Measurements from ENCODE around the gene LCN12.
"Not testable (repeated sequence)": the region's sequence is repeated elsewhere in the genome, so short reads cannot be mapped to it uniquely, and the experiment has no call there.

The LCN12 gene

GRCh38 chr9:136985027-136985602 lies 33.0 kb downstream of the LCN12 start:
- no peak for FAIRE-seq
- DNase-seq (ENCODE audit: insufficient read length, low spot score) = no peak

GRCh38 chr9:136985853-136986252 lies 33.8 kb downstream of the LCN12 start:
- DNase-seq (ENCODE audit: insufficient read length, low spot score) (no peak), FAIRE-seq (no peak)

GRCh38 chr9:136988872-136989271 lies 36.8 kb downstream of the LCN12 start:
- FAIRE-seq = no peak
- no peak for DNase-seq (ENCODE audit: insufficient read length, low spot score)

GRCh38 chr9:136990242-136990911 lies 38.3 kb downstream of the LCN12 start:
- FAIRE-seq = no peak
- DNase-seq (ENCODE audit: insufficient read length, low spot score) = no peak

GRCh38 chr9:136991993-136992818 lies 40.1 kb downstream of the LCN12 start, which contains the start of gene PAXX:
Gene PAXX (plus strand): TSS chr9:136992422. CDS start chr9:136992444, 22 bp downstream.
- FAIRE-seq (peak; percentile 95), DNase-seq (ENCODE audit: insufficient read length, low spot score) (peak; percentile 100)

- DNase-seq (ENCODE audit: insufficient read length, low spot score) = no peak
- no peak for FAIRE-seq
Observed at GRCh38 chr9:136992819-136993369, 40.8 kb downstream of the LCN12 start.

GRCh38 chr9:136994180-136994887 lies 42.3 kb downstream of the LCN12 start:
- FAIRE-seq (no peak), DNase-seq (ENCODE audit: insufficient read length, low spot score) (no peak)

GRCh38 chr9:136994888-136995230 lies 42.8 kb downstream of the LCN12 start:
- DNase-seq (ENCODE audit: insufficient read length, low spot score) = no peak

GRCh38 chr9:136995362-136995761 lies 43.3 kb downstream of the LCN12 start:
- no peak for DNase-seq (ENCODE audit: insufficient read length, low spot score)
- no peak for FAIRE-seq

More at GRCh38 chr9:136994888-136995230, 42.8 kb downstream of the LCN12 start:
- no peak for FAIRE-seq

GRCh38 chr9:136995772-136996311 lies 43.8 kb downstream of the LCN12 start:
- FAIRE-seq (no peak), DNase-seq (ENCODE audit: insufficient read length, low spot score) (no peak)

- FAIRE-seq = no peak
- no peak for DNase-seq (ENCODE audit: insufficient read length, low spot score)
Observed at GRCh38 chr9:136996361-136997292, 44.6 kb downstream of the LCN12 start, which contains the start of gene CLIC3. Gene CLIC3 (minus strand): TSS chr9:136996568. CDS start chr9:136996543, 25 bp downstream.

GRCh38 chr9:136997371-136997770 lies 45.3 kb downstream of the LCN12 start:
- no peak for DNase-seq (ENCODE audit: insufficient read length, low spot score)
- FAIRE-seq = no peak

- FAIRE-seq = no peak
- DNase-seq (ENCODE audit: insufficient read length, low spot score) = no peak
Observed at GRCh38 chr9:136997830-136998234, 45.8 kb downstream of the LCN12 start.

GRCh38 chr9:137000177-137000930 lies 48.3 kb downstream of the LCN12 start:
- FAIRE-seq = peak; percentile 87
- DNase-seq (ENCODE audit: insufficient read length, low spot score) = peak; percentile 92

- no peak for FAIRE-seq
- no peak for DNase-seq (ENCODE audit: insufficient read length, low spot score)
Observed at GRCh38 chr9:137001857-137002645, 50.0 kb downstream of the LCN12 start.

- DNase-seq (ENCODE audit: insufficient read length, low spot score) = no peak
- FAIRE-seq = no peak
Observed at GRCh38 chr9:137002646-137003041, 50.6 kb downstream of the LCN12 start.

GRCh38 chr9:137004285-137004684 lies 52.2 kb downstream of the LCN12 start:
- not testable (repeated sequence) for DNase-seq (ENCODE audit: insufficient read length, low spot score); FAIRE-seq
